IMR-90 (cell line): Measurements from ENCODE around the gene AUTS2.

Experiments
- CEBPB ChIP-seq: IDR thresholded peaks from 2 replicates; pipeline ENCODE4 v1.6.1; 2012; ENCODE audit warnings: low read depth, low read length, improper control_type of control experiment
- CHD1 ChIP-seq: IDR thresholded peaks from 2 replicates; pipeline ENCODE4 v1.6.1; 2012; ENCODE audit warnings: low read depth, low read length, improper control_type of control experiment
- CTCF ChIP-seq: conservative IDR thresholded peaks from 2 replicates; pipeline ENCODE4 v1.5.1; 2012; ENCODE audit warnings: mild to moderate bottlenecking, low read depth, low read length, improper control_type of control experiment
- FOS ChIP-seq: fragments of 150-350 bp; IDR thresholded peaks from 2 replicates; pipeline ENCODE4 v1.6.1; 2016; ENCODE audit warnings: low read depth, low read length
- MAFK ChIP-seq: IDR thresholded peaks from 2 replicates; pipeline ENCODE4 v1.6.1; 2012; ENCODE audit warnings: low read depth, low read length, improper control_type of control experiment
- MXI1 ChIP-seq: IDR thresholded peaks from 2 replicates; pipeline ENCODE4 v1.6.1; 2012; ENCODE audit warnings: low read depth, mild to moderate bottlenecking, low read length, moderate library complexity, borderline replicate concordance
- NFE2L2 ChIP-seq: fragments of 150-350 bp; IDR thresholded peaks from 2 replicates; pipeline ENCODE4 v1.6.1; 2016; ENCODE audit warnings: low read depth, mild to moderate bottlenecking, low read length
- POLR2A ChIP-seq: IDR thresholded peaks from 2 replicates; pipeline ENCODE4 v1.6.1; 2012; ENCODE audit warnings: mild to moderate bottlenecking, low read depth, low read length
- RAD21 ChIP-seq: IDR thresholded peaks from 2 replicates; pipeline ENCODE4 v1.6.1; 2012; ENCODE audit warnings: low read length, improper control_type of control experiment
- RCOR1 ChIP-seq: IDR thresholded peaks from 2 replicates; pipeline ENCODE4 v1.6.1; 2012; ENCODE audit warnings: mild to moderate bottlenecking, low read length, improper control_type of control experiment; ENCODE audit not compliant: insufficient replicate concordance
- RFX5 ChIP-seq: IDR thresholded peaks from 2 replicates; pipeline ENCODE4 v1.8.0; 2012; ENCODE audit warnings: low read depth, mild to moderate bottlenecking, low read length, moderate library complexity
- SMC3 ChIP-seq: fragments of 150-350 bp; IDR thresholded peaks from 2 replicates; pipeline ENCODE4 v1.6.1; 2016; ENCODE audit warnings: low read depth, mild to moderate bottlenecking, antibody characterized with exemption, low read length, moderate library complexity
- USF2 ChIP-seq: fragments of 150-350 bp; IDR thresholded peaks from 2 replicates; pipeline ENCODE4 v1.6.1; 2017; ENCODE audit warnings: mild to moderate bottlenecking, antibody characterized with exemption, low read length, low read depth

GRCh38 chr7:69610374-69611084 lies 12.3 kb downstream of the AUTS2 start:
- TF ChIP-seq CTCF = no peak
- TF ChIP-seq CEBPB = no peak
- no peak for TF ChIP-seq RFX5
- TF ChIP-seq CHD1 = no peak
- TF ChIP-seq POLR2A = no peak
- TF ChIP-seq RCOR1 = no peak
- no peak for TF ChIP-seq MXI1
- TF ChIP-seq NFE2L2 = no peak
- no peak for TF ChIP-seq RAD21
- no peak for TF ChIP-seq FOS
- TF ChIP-seq SMC3 = no peak
- no peak for TF ChIP-seq USF2
- no peak for TF ChIP-seq MAFK
